B cell (primary cell): Measurements from ENCODE around the gene CYFIP2. TPM values are rescaled to one million over a fixed set of nuclear protein-coding genes. Genes with fewer than 3 reads are reported as not detected.
A peak's percentile ranks its signal among the peaks of the same experiment; 100 is the strongest.

ENCODE experiments used
- ATAC-seq: fragments of 200-7000 bp; cut with Tn5 transposase; one replicate; pipeline ENCODE4 v1.10.0; 2021; ENCODE audit warnings: low read depth, mild to moderate bottlenecking, moderate number of reproducible peaks, moderate library complexity
- CTCF ChIA-PET: fragments of 350-600 bp; sonication (Branson Sonifier 250); formaldehyde crosslinking; loops from one replicate; lab custom pipeline; 2021; ENCODE audit warnings: antibody characterized with exemption, inconsistent platforms; lab: Charles Lee
- POLR2A ChIA-PET: fragments of 350-600 bp; sonication (Branson Sonifier 250); formaldehyde crosslinking; loops from one replicate; lab custom pipeline; 2021; ENCODE audit warnings: antibody characterized with exemption; lab: Charles Lee
- DNase-seq: peaks from one replicate; pipeline ENCODE4 v3.0.0; 2013
- H2AFZ ChIP-seq: 2 replicates; pipeline ENCODE4 v1.6.1; 2012; ENCODE audit warnings: mild to moderate bottlenecking, low read depth, low read length; ENCODE audit not compliant: insufficient read depth, poor library complexity, severe bottlenecking
- H3K27ac ChIP-seq, 2 donors: 1 replicate in 1 of 2; 2 replicates in 1 of 2; pipeline ENCODE4 v1.5.1; 2012 to 2013; ENCODE audit warnings: low read length in 2 of 2, mild to moderate bottlenecking in 2 of 2, moderate library complexity in 1 of 2
- H3K27me3 ChIP-seq, 4 experiments: fragments of 200-600 bp in 1 of 4; sonication (generic) in 1 of 4; replicated peaks in 1 of 4; 1 replicate in 2 of 4; 2 replicates in 2 of 4; pipeline versions ENCODE4 v1.6.1 to v1.7.0; 2013 to 2016; ENCODE audit warnings: low read length in 3 of 4, mild to moderate bottlenecking in 2 of 4, mixed read lengths in 1 of 4, moderate library complexity in 1 of 4; ENCODE audit not compliant: insufficient read depth in 4 of 4, control insufficient read depth in 3 of 4; ENCODE audit errors: control extremely low read depth in 1 of 4
- H3K36me3 ChIP-seq, 2 experiments: replicated peaks in 1 of 2; 1 replicate in 1 of 2; 2 replicates in 1 of 2; pipeline versions ENCODE4 v1.6.1 to v1.7.1; 2013; ENCODE audit warnings: low read length in 1 of 2; ENCODE audit not compliant: insufficient read depth in 2 of 2, control insufficient read depth in 1 of 2; ENCODE audit errors: control extremely low read depth in 1 of 2, extremely low read depth in 1 of 2
- H3K4me1 ChIP-seq, 2 donors: fragments of 200-600 bp in 1 of 2; sonication (generic) in 1 of 2; 1 replicate in 1 of 2; 2 replicates in 1 of 2; pipeline versions ENCODE4 v1.5.1 to v1.6.1; 2013 to 2017; ENCODE audit warnings: low read length in 2 of 2; ENCODE audit not compliant: control insufficient read depth in 2 of 2, insufficient read depth in 2 of 2
- H3K4me2 ChIP-seq: replicated peaks from 2 replicates; pipeline ENCODE3; 2012; ENCODE audit warnings: mild to moderate bottlenecking, low read depth, low read length; ENCODE audit not compliant: poor library complexity, severe bottlenecking
- H3K4me3 ChIP-seq, 5 experiments: fragments of 200-600 bp in 1 of 5; sonication (generic) in 1 of 5; 1 replicate in 3 of 5; 2 replicates in 2 of 5; pipeline versions ENCODE4 v1.5.1 to v1.7.0; 2011 to 2016; ENCODE audit warnings: low read length in 4 of 5, mild to moderate bottlenecking in 4 of 5, low read depth in 2 of 5, control low read depth in 1 of 5, moderate library complexity in 1 of 5; ENCODE audit not compliant: insufficient read depth in 1 of 5; ENCODE audit errors: control extremely low read depth in 1 of 5, extremely low read depth in 1 of 5
- H3K79me2 ChIP-seq: fragments of 200-600 bp; sonication (generic); one replicate; pipeline ENCODE4 v1.6.0; 2016; ENCODE audit warnings: low read length; ENCODE audit not compliant: control insufficient read depth, insufficient read depth
- H3K9ac ChIP-seq: fragments of 200-600 bp; sonication (generic); 2 replicates; pipeline ENCODE4 v1.6.1; 2017; ENCODE audit warnings: mild to moderate bottlenecking, low read length, moderate library complexity
- H3K9me3 ChIP-seq, 3 donors: one replicate each; pipeline versions ENCODE4 v1.6.1 to v1.7.1; 2013; ENCODE audit warnings: low read length in 2 of 3; ENCODE audit not compliant: control insufficient read depth in 2 of 3, insufficient read depth in 1 of 3; ENCODE audit errors: control extremely low read depth in 1 of 3
- H4K20me1 ChIP-seq: 2 replicates; pipeline ENCODE4 v1.6.0; 2012; ENCODE audit warnings: mild to moderate bottlenecking, low read length; ENCODE audit not compliant: insufficient read depth, control insufficient read depth, poor library complexity, severe bottlenecking
- H3K27ac Mint-ChIP-seq: one replicate; pipeline ENCODE4 v1.8.0; 2021; ENCODE audit warnings: mixed read lengths
- H3K27me3 Mint-ChIP-seq: one replicate; pipeline ENCODE4 v1.8.0; 2021; ENCODE audit warnings: mixed read lengths
- H3K4me1 Mint-ChIP-seq: one replicate; pipeline ENCODE4 v1.8.0; 2021; ENCODE audit warnings: mixed read lengths
- H3K4me3 Mint-ChIP-seq: one replicate; pipeline ENCODE4 v1.8.0; 2021; ENCODE audit warnings: mixed read lengths
- H3K9me3 Mint-ChIP-seq: one replicate; pipeline ENCODE4 v1.8.0; 2022; ENCODE audit warnings: mixed read lengths; ENCODE audit not compliant: insufficient read depth
- CTCF ChIP-seq: fragments of 200-600 bp; IDR thresholded peaks from one replicate; pipeline ENCODE4 v1.8.0; 2022; ENCODE audit warnings: antibody characterized with exemption, mild to moderate bottlenecking
- EZH2 ChIP-seq: IDR thresholded peaks from 2 replicates; pipeline ENCODE4 v1.6.1; 2012; ENCODE audit warnings: borderline replicate concordance, low read depth, mild to moderate bottlenecking, moderate library complexity, low read length; ENCODE audit not compliant: insufficient read depth, poor library complexity, severe bottlenecking
- WGBS: methylation state at CpG from one replicate; pipeline ENCODE4 v1.1.5; 2013; ENCODE audit warnings: missing lambda C conversion rate; ENCODE audit not compliant: insufficient coverage; 5-methylcytosine and 5-hydroxymethylcytosine counted together
- intact Hi-C: fragments of 100-400 bp; cut with micrococcal nuclease; formaldehyde crosslinking; loops from one replicate; pipeline ENCODE4 v1.10.0; 2022
- polyA plus RNA-seq: library from polyadenylated mRNA; depleted of rRNA; stranded (reverse); fragments of >200 nt; gene quantifications from 2 replicates; pipeline ENCODE4 v1.2.3, GENCODE V29; 2012
- total RNA-seq, 2 donors: library from RNA; stranded (reverse); fragments of 120-200 nt in 1 of 2; gene quantifications; 1 replicate in 1 of 2; 2 replicates in 1 of 2; pipeline versions ENCODE4 v1.2.3 to v1.2.4, GENCODE V29; 2013 to 2022

CYFIP2 gene
- total and polyA plus RNA-seq, 2 donors (not counting 1 experiment from before 2014, with no cell fraction given): 231 to 663 TPM

GRCh38 chr5:157348049-157348400, 82.1 kb downstream of the CYFIP2 start:
- no peak overlapping the region for H3K4me3 ChIP-seq
- H3K27ac ChIP-seq: no peak overlapping the region
- ChIA-PET CTCF (interaction anchor here (0.7 to 2.9 kb wide), 4 partner anchors 22 to 395 kb away, joined by 3 to 9 read pairs (median 3); partner anchors contain the start of gene LSM11), POLR2A (no interaction called here)
- H3K79me2 ChIP-seq: peaks cover 4% of the 10 kb centered on the region
- Mint-ChIP-seq H3K27ac (no peak overlapping the region), H3K9me3 (no peaks in the 10 kb centered on the region), H3K4me3 (no peak overlapping the region), H3K27me3 (no peaks in the 10 kb centered on the region), H3K4me1 (peaks cover 13% of the 10 kb centered on the region)
- DNase-seq (no peak), ATAC-seq (no peak)
- no peaks in the 10 kb centered on the region for H3K9me3 ChIP-seq
- H3K9ac ChIP-seq: no peak overlapping the region
- no peaks in the 10 kb centered on the region for H3K27me3 ChIP-seq
- H4K20me1 ChIP-seq: peaks cover 12% of the 10 kb centered on the region
- WGBS: 100% methylated on average over 2 of the region's 2 CpGs
- TF ChIP-seq EZH2 (no peak), CTCF (no peak)
- no peak overlapping the region for H2AFZ ChIP-seq
- no peaks in the 10 kb centered on the region for H3K4me1 ChIP-seq
- intact Hi-C loops: no loop called here
- peaks cover 26 to 77% of the 10 kb centered on the region in 2 experiments for H3K36me3 ChIP-seq
- H3K4me2 ChIP-seq: no peak overlapping the region

GRCh38 chr5:157350939-157351801, 85.2 kb downstream of the CYFIP2 start:
- peak overlapping the region in 1 of 2 donors; percentile 11 for H3K27ac ChIP-seq
- peaks cover 7 to 73% of the 10 kb centered on the region in 2 experiments for H3K36me3 ChIP-seq
- ChIA-PET CTCF (interaction anchor here (0.6 to 6.4 kb wide), 7 partner anchors 8 to 1806 kb away, joined by 3 to 44 read pairs (median 3); a partner anchor contains a TSS), POLR2A (no interaction called here)
- no peak for ATAC-seq
- H3K27me3 ChIP-seq: no peaks in the 10 kb centered on the region
- no peak overlapping the region for H3K4me3 ChIP-seq
- Mint-ChIP-seq H3K27ac (peak overlapping the region; percentile 27), H3K4me3 (no peak overlapping the region), H3K27me3 (no peaks in the 10 kb centered on the region), H3K9me3 (no peaks in the 10 kb centered on the region), H3K4me1 (peaks cover 13% of the 10 kb centered on the region)
- H3K79me2 ChIP-seq: peaks cover 25% of the 10 kb centered on the region
- H3K4me1 ChIP-seq: no peaks in the 10 kb centered on the region
- intact Hi-C loops: no loop called here
- H3K4me2 ChIP-seq: no peak overlapping the region
- no peaks in the 10 kb centered on the region for H3K9me3 ChIP-seq
- H3K9ac ChIP-seq: no peak overlapping the region
- WGBS: 80% methylated on average over 5 of the region's 7 CpGs
- DNase-seq: no peak
- TF ChIP-seq EZH2 (no peak), CTCF (no peak)
- H2AFZ ChIP-seq: no peak overlapping the region
- H4K20me1 ChIP-seq: peaks cover 30% of the 10 kb centered on the region
